Measurements from ENCODE around the gene OBSCN.

OBSCN gene

DNA sequence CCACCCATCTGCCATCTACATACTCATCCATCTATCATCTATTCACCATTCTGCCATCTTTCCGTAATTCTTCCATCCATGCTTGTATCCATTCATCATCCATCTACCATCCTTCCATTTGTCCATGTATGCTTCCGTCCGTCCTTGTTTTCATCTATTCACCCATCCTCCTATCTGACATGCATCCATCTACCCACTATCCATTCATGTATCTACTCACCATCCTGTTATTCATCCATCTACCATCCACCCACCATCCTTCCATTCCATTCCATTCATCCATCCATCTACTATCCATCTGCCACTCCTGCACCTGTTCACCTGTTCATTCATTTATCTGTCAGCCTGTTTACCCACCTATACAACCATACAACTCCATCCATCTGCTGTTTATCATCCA lies 112.5 kb downstream of the OBSCN start:
- DNase-seq (ENCODE audit: low read depth, low spot score) = no peak

DNA sequence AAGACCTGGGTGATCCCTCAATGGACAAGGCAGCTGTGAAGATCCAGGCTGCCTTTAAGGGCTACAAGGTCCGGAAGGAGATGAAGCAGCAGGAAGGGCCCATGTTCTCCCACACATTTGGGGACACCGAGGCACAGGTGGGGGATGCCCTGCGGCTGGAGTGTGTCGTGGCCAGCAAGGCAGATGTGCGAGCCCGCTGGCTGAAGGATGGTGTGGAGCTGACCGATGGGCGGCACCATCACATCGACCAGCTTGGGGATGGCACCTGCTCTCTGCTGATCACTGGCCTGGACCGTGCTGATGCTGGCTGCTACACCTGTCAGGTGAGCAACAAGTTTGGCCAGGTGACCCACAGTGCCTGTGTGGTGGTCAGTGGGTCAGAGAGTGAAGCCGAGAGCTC lies 113.6 kb downstream of the OBSCN start:
- no peak for DNase-seq (ENCODE audit: low read depth, low spot score)

- no peak for DNase-seq (ENCODE audit: low read depth, low spot score)
Measured at GRCh38 chr1:228321895-228322294, 114.1 kb downstream of the OBSCN start.

GRCh38 chr1:228323401-228323800 lies 115.6 kb downstream of the OBSCN start:
- no peak for DNase-seq (ENCODE audit: low read depth, low spot score)

DNA sequence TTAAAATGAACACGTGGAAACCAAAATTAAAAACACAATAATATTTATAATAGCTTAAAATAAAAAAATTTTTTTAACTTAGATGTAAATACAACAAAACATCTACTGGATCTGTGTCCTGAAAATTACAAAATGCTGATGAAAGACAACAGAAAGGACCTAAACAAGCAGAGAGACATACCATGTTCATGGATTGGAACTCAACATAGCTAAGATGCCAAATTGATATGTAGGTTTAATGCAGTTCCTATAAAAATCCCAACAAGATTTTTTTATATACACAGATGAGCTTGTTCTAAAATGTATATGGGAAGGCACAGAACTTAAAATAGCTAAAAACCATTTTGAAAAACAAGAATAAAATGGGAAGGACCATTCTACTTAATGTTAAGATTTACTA lies 117.4 kb downstream of the OBSCN start:
- no peak for DNase-seq (ENCODE audit: low read depth, low spot score)

DNA sequence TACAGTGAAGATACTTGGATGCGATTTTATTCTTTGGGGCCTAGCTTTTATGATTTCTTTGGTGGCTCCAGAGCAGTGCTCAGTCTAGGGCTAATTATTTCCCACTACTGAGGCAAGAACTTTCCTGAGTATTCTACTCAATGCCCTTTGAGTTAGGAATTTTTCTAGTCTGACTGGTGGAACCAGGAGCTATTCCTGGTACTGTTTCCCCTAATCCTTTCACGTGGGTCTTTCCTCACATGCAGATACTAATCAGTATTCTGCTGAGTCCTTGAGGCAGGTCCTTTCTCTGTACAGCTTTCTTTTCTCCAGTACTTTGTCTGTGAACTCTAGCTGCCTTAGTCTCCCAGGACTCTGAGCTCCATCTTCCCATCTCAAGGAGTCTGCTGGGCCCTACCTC lies 122.0 kb downstream of the OBSCN start:
- DNase-seq (ENCODE audit: low read depth, low spot score) = no peak

DNA sequence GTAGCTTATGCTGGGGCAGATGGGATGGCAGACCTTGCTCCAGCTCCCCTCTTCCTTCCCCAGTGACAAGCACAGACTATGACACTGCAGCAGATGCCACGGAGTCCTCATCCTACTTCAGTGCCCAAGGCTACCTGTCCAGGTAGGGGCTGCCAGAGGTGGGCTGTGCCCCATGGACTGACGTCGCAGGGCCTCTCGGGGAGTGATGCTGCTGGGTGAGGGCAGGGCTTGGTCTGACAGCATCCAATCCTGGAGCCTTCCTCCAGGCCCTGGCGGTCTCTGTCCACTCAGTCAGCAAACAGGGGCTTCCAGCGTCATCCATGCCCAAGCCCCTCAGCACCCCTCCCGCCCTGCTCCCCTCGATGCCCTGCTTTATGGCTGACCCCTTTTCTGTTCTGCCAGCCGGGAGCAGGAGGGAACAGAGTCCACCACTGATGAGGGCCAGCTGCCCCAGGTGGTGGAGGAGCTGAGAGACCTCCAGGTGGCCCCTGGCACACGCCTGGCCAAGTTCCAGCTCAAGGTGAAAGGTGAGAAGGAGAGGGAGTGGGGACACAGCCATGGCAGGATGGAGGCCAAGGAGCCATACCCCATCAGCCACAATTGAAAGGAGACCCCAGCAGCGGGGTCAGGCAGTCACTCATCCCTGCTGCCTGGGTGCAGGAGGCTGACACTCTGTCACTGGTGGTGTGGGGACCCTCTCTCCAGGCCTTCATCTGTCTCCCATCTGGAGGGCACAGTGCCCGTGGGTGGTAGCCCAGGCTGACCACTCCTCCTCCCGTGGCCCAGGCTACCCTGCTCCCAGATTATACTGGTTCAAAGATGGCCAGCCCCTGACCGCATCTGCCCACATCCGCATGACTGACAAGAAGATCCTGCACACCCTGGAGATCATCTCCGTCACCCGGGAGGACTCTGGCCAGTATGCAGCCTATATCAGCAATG lies 125.2 kb downstream of the OBSCN start:
- no peak for DNase-seq (ENCODE audit: low read depth, low spot score)

DNA sequence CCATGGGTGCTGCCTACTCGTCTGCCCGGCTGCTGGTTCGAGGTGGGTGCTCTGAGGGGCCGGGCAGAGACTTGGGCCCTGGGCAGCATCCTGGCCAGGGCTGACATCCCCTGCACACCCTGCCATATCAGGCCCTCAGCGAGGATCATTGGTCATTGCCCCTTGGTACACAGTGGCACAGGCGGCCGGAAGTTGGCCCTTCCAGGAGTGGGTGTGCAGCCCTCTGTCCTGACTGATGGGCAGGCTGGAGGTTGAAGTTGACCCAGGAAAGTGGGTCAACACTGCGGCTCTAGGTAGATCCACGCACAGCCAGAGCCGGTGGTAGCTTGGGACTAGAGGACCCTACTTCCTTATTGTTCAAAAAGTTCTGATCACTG lies 125.9 kb downstream of the OBSCN start:
- no peak for DNase-seq (ENCODE audit: low read depth, low spot score)

GRCh38 chr1:228334226-228334935 lies 126.5 kb downstream of the OBSCN start:
- no peak for DNase-seq (ENCODE audit: low read depth, low spot score)

GRCh38 chr1:228334954-228335353 lies 127.1 kb downstream of the OBSCN start:
- no peak for DNase-seq (ENCODE audit: low read depth, low spot score)

- no peak for DNase-seq (ENCODE audit: low read depth, low spot score)
Measured at GRCh38 chr1:228335406-228336307, 127.8 kb downstream of the OBSCN start.

GRCh38 chr1:228336308-228337030 lies 128.6 kb downstream of the OBSCN start:
- no peak for DNase-seq (ENCODE audit: low read depth, low spot score)

- DNase-seq (ENCODE audit: low read depth, low spot score) = no peak
Measured at GRCh38 chr1:228337031-228337564, 129.3 kb downstream of the OBSCN start.

- no peak for DNase-seq (ENCODE audit: low read depth, low spot score)
Measured at GRCh38 chr1:228337711-228338520, 130.1 kb downstream of the OBSCN start.

DNA sequence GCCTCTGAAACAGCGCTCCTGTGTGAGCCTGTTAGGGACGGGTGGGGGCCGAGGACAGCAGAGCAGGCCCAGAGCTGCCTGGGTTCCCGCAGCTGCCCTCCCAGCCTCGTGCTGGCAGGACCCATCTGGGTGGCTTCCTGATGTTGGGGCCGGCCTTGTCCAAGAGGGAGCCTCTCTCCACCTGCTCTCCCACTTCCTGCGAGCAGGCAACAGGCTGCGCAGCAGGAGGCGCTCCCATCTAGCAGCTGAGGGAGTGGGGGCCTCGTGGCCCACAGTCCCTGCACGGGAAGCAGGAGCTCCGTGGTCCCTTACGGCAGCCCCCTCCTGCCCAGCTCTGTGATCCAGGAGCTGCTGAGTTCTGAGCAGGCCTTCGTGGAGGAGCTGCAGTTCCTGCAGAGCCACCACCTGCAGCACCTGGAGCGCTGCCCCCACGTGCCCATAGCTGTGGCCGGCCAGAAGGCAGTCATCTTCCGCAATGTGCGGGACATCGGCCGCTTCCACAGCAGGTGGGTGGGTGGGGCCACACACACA lies 130.7 kb downstream of the OBSCN start:
- DNase-seq (ENCODE audit: low read depth, low spot score) = no peak

- no peak for DNase-seq (ENCODE audit: low read depth, low spot score)
Measured at GRCh38 chr1:228339059-228339704, 131.3 kb downstream of the OBSCN start.

GRCh38 chr1:228339766-228340685 lies 132.2 kb downstream of the OBSCN start:
- DNase-seq (ENCODE audit: low read depth, low spot score) = no peak

Measured in iPS DF 19.7 (cell line).